Measurements from ENCODE around the gene ARHGEF16.

The ARHGEF16 gene

DNA sequence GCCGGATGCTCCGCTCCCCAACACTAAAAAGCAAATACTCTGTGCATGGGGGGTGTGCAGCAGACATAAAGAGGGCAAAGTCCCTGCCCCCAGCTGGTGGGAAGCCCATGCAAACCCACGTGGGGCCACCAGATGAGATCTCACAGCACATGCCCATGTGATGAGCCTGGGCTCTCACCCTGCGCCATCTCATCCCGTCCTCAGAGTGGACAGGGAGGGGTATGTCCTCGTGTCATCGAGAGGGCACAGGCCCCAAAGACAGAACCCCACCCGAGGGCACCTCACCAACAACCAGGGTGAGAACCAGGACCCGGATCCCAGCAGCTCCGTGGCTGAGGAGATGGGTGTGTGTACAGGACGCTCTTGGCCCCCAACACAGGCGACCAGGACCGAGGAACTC lies 25.1 kb upstream of the ARHGEF16 start:
- TF ChIP-seq, protein P1, sequence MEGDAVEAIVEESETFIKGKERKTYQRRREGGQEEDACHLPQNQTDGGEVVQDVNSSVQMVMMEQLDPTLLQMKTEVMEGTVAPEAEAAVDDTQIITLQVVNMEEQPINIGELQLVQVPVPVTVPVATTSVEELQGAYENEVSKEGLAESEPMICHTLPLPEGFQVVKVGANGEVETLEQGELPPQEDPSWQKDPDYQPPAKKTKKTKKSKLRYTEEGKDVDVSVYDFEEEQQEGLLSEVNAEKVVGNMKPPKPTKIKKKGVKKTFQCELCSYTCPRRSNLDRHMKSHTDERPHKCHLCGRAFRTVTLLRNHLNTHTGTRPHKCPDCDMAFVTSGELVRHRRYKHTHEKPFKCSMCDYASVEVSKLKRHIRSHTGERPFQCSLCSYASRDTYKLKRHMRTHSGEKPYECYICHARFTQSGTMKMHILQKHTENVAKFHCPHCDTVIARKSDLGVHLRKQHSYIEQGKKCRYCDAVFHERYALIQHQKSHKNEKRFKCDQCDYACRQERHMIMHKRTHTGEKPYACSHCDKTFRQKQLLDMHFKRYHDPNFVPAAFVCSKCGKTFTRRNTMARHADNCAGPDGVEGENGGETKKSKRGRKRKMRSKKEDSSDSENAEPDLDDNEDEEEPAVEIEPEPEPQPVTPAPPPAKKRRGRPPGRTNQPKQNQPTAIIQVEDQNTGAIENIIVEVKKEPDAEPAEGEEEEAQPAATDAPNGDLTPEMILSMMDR (conservative IDR thresholded peaks at IDR 0.05; ENCODE audit: low read depth, low read length), result no peak
- DNase-seq (ENCODE audit: low read depth), result no peak
- H3K4me3 ChIP-seq (ENCODE audit: low read depth, low read length), result no peak overlapping the region

- TF ChIP-seq, protein P1 (conservative IDR thresholded peaks at IDR 0.05; ENCODE audit: low read depth, low read length), result no peak
- no peak overlapping the region for H3K4me3 ChIP-seq (ENCODE audit: low read depth, low read length)
- no peak for DNase-seq (ENCODE audit: low read depth)
Observed at GRCh38 chr1:3429766-3430165, 24.7 kb upstream of the ARHGEF16 start.

GRCh38 chr1:3430406-3430805 lies 24.1 kb upstream of the ARHGEF16 start:
- H3K4me3 ChIP-seq (ENCODE audit: low read depth, low read length), result no peak overlapping the region
- DNase-seq (ENCODE audit: low read depth), result no peak
- TF ChIP-seq, protein P1 (conservative IDR thresholded peaks at IDR 0.05; ENCODE audit: low read depth, low read length), result no peak

- DNase-seq (ENCODE audit: low read depth), result no peak
- TF ChIP-seq, protein P1 (conservative IDR thresholded peaks at IDR 0.05; ENCODE audit: low read depth, low read length), result no peak
- no peak overlapping the region for H3K4me3 ChIP-seq (ENCODE audit: low read depth, low read length)
Observed at GRCh38 chr1:3430820-3431219, 23.6 kb upstream of the ARHGEF16 start.

- H3K4me3 ChIP-seq (ENCODE audit: low read depth, low read length), result no peak overlapping the region
- DNase-seq (ENCODE audit: low read depth), result no peak
- TF ChIP-seq, protein P1 (conservative IDR thresholded peaks at IDR 0.05; ENCODE audit: low read depth, low read length), result peak; percentile 45
Observed at GRCh38 chr1:3431266-3431665, 23.2 kb upstream of the ARHGEF16 start.

- no peak overlapping the region for H3K4me3 ChIP-seq (ENCODE audit: low read depth, low read length)
- DNase-seq (ENCODE audit: low read depth), result no peak
- TF ChIP-seq, protein P1 (conservative IDR thresholded peaks at IDR 0.05; ENCODE audit: low read depth, low read length), result no peak
Observed at GRCh38 chr1:3431686-3432085, 22.8 kb upstream of the ARHGEF16 start.

DNA sequence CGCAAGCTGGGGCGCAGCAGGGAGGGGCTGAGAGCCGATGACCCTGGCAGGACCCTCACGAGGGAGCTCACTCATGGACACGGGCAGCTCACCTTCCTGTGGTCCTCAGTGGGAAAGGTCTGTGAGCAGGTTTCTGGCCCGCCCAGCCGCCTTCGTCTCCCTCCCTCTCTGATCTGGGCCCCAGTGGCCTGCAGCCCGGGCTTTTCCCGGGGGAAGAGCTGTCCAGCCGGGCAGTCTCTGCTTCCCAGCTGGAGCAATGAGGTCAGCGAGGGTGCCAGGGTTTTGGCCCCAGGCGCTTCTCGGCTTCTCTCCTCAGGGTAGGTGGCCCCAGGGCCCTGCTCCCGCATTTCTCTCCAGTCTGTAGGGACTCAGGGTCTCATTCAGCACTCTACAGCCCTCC lies 22.2 kb upstream of the ARHGEF16 start:
- TF ChIP-seq, protein P1 (conservative IDR thresholded peaks at IDR 0.05; ENCODE audit: low read depth, low read length), result no peak
- DNase-seq (ENCODE audit: low read depth), result no peak
- no peak overlapping the region for H3K4me3 ChIP-seq (ENCODE audit: low read depth, low read length)

Measured in choroid plexus epithelial cell (primary cell).